HepG2 (cell line): ENCODE measurements around the gene FNDC3B. TPM values are rescaled to one million over a fixed set of nuclear protein-coding genes. Genes with fewer than 3 reads are reported as not detected.

Experiments used
- CBFB ChIP-seq: sonication (generic); formaldehyde crosslinking; IDR thresholded peaks from 2 replicates; pipeline ENCODE4 v1.4.0; 2020; ENCODE audit warnings: missing genetic modification reagents
- CBX2 ChIP-seq, 2 experiments: fragments of 200-600 bp in 1 of 2; sonication (generic); formaldehyde crosslinking in 1 of 2; IDR thresholded peaks; 2 replicates each; pipeline versions ENCODE4 v1.7.0 to v1.8.1; 2018 to 2022; ENCODE audit warnings: low read depth in 2 of 2, low read length in 1 of 2, mild to moderate bottlenecking in 1 of 2, missing genetic modification reagents in 1 of 2
- DPF2 ChIP-seq: sonication (generic); formaldehyde crosslinking; IDR thresholded peaks from 2 replicates; pipeline ENCODE4 v1.4.0; 2020; ENCODE audit warnings: mild to moderate bottlenecking, low read depth, missing genetic modification reagents, borderline replicate concordance
- FOXJ3 ChIP-seq: sonication (generic); formaldehyde crosslinking; IDR thresholded peaks from 2 replicates; pipeline ENCODE4 v1.4.0; 2020; ENCODE audit warnings: missing genetic modification reagents, mild to moderate bottlenecking, borderline replicate concordance
- HMG20B ChIP-seq: conservative IDR thresholded peaks from 2 replicates; pipeline ENCODE4 v1.6.1; 2016; ENCODE audit warnings: missing genetic modification reagents, missing compliant biosample characterization
- ISX ChIP-seq: sonication (generic); formaldehyde crosslinking; conservative IDR thresholded peaks from 2 replicates; pipeline ENCODE4 v1.5.0; 2020; ENCODE audit warnings: missing genetic modification reagents
- MAF1 ChIP-seq: sonication (generic); formaldehyde crosslinking; IDR thresholded peaks from 2 replicates; pipeline ENCODE4 v1.5.0; 2020; ENCODE audit warnings: missing genetic modification reagents, borderline replicate concordance
- NR1H2 ChIP-seq: sonication (generic); formaldehyde crosslinking; IDR thresholded peaks from 2 replicates; pipeline ENCODE4 v1.8.1; 2022; ENCODE audit warnings: low read depth, missing genetic modification reagents, borderline replicate concordance
- NR2C2 ChIP-seq: sonication (generic); formaldehyde crosslinking; IDR thresholded peaks from 2 replicates; pipeline ENCODE4 v1.4.0; 2020; ENCODE audit warnings: missing genetic modification reagents, mild to moderate bottlenecking, moderate library complexity, borderline replicate concordance
- PHF21A ChIP-seq: sonication (generic); formaldehyde crosslinking; IDR thresholded peaks from 2 replicates; pipeline ENCODE4 v1.5.0; 2020; ENCODE audit warnings: mild to moderate bottlenecking, missing genetic modification reagents
- PITX1 ChIP-seq: sonication (generic); formaldehyde crosslinking; IDR thresholded peaks from 2 replicates; pipeline ENCODE4 v1.5.1; 2020; ENCODE audit warnings: mild to moderate bottlenecking, missing genetic modification reagents
- SKI ChIP-seq: fragments of 450-650 bp; IDR thresholded peaks from one replicate; pipeline ENCODE4 v1.6.1; 2018; ENCODE audit warnings: mild to moderate bottlenecking; ENCODE audit not compliant: partially characterized antibody
- TCF7L2 ChIP-seq: IDR thresholded peaks from 2 replicates; pipeline ENCODE4 v1.6.1; 2011; ENCODE audit warnings: mild to moderate bottlenecking, low read depth, low read length, moderate library complexity
- ZBTB38 ChIP-seq: sonication (generic); formaldehyde crosslinking; IDR thresholded peaks from 2 replicates; pipeline ENCODE4 v1.5.1; 2020; ENCODE audit warnings: mild to moderate bottlenecking, missing genetic modification reagents
- ZBTB7B ChIP-seq: sonication (generic); formaldehyde crosslinking; IDR thresholded peaks from 2 replicates; pipeline ENCODE4 v1.4.0; 2020; ENCODE audit warnings: missing genetic modification reagents
- ZNF773 ChIP-seq: sonication (generic); formaldehyde crosslinking; IDR thresholded peaks from 2 replicates; pipeline ENCODE4 v1.4.0; 2020; ENCODE audit warnings: missing genetic modification reagents, borderline replicate concordance
- ZNF891 ChIP-seq: sonication (generic); formaldehyde crosslinking; IDR thresholded peaks from 2 replicates; pipeline ENCODE4 v1.5.0; 2020; ENCODE audit warnings: mild to moderate bottlenecking, missing genetic modification reagents
- polyA plus RNA-seq, 8 experiments: library from polyadenylated mRNA; depleted of rRNA in 3 of 8; stranded (reverse) in 7 of 8; unstranded in 1 of 8; fragments of >200 nt; fragmentation: Illumina TruSeq in 4 of 8; extraction: Trizol in 4 of 8; gene quantifications; 2 replicates each; pipeline versions ENCODE4 v1.2.1 to v1.2.3, GENCODE V29; 2011 to 2016; ENCODE audit warnings: low read depth in 4 of 8, missing spikeins in 1 of 8, mixed read lengths in 1 of 8; ENCODE audit not compliant: insufficient read depth in 1 of 8
- total RNA-seq, 5 experiments: library from RNA; depleted of rRNA; stranded (reverse); fragments of >200 nt; fragmentation: Illumina TruSeq; extraction: Trizol; gene quantifications; 2 replicates each; pipeline ENCODE4 v1.2.3, GENCODE V29; 2016; ENCODE audit warnings: low read depth in 1 of 5
- TF ChIP-seq, protein P1 (sequence below): sonication (generic); formaldehyde crosslinking; IDR thresholded peaks from 2 replicates; pipeline ENCODE4 v1.8.0; 2022; ENCODE audit warnings: missing genetic modification reagents, low read depth, mild to moderate bottlenecking, borderline replicate concordance
- TF ChIP-seq, protein P2 (sequence below): sonication (generic); formaldehyde crosslinking; IDR thresholded peaks from 2 replicates; pipeline ENCODE4 v1.8.0; 2022; ENCODE audit warnings: mild to moderate bottlenecking, missing genetic modification reagents, moderate library complexity
- TF ChIP-seq, protein P3 (sequence below): IDR thresholded peaks from 2 replicates; pipeline ENCODE4 v1.6.1; 2012; ENCODE audit warnings: low read depth, low read length, improper control_type of control experiment
- TF ChIP-seq, protein P4 (sequence below): sonication (generic); formaldehyde crosslinking; IDR thresholded peaks from 2 replicates; pipeline ENCODE4 v1.4.0; 2020; ENCODE audit warnings: missing genetic modification reagents
- TF ChIP-seq, protein P5 (sequence below): sonication (generic); formaldehyde crosslinking; IDR thresholded peaks from 2 replicates; pipeline ENCODE4 v1.8.0; 2022; ENCODE audit warnings: mild to moderate bottlenecking, missing genetic modification reagents
- TF ChIP-seq, protein P6 (sequence below): sonication (generic); formaldehyde crosslinking; IDR thresholded peaks from 2 replicates; pipeline ENCODE4 v1.4.0; 2020; ENCODE audit warnings: missing genetic modification reagents

FNDC3B gene
- total and polyA plus RNA-seq, 2 of the 13 experiments (the other 11 are each of a cell fraction or from before 2014, with no cell fraction given) = 74.8 to 103 TPM

DNA sequence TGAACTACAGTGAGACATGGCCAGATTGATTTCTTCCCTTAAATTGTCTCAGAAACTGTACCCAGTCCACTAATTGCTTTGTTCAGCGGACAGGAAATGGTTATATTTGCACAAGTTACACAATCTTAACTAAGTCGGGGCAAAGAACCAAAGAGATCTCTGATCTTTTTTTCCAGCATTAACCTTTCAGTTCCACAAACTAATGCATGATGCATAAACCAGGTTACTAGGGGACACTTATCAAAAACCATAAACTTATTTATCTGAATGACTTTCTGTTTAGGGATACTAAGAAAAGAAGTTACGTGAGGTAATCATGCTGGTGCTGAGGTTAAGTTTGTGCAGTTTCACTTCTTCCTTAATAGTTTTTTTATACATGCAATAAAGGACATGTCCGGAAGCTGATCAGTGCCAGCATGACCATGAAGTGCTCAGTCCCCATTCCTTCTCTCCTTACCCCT lies 22.4 kb downstream of the FNDC3B start (continued):
- TF ChIP-seq, protein P1, sequence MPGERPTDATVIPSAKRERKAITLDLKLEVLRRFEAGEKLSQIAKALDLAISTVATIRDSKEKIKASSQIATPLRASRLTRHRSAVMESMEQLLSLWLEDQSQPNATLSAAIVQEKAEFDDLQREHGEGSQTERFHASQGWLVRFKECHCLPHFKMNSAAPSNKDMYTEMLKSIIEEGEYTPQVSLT = no peak
- TF ChIP-seq, protein P2, sequence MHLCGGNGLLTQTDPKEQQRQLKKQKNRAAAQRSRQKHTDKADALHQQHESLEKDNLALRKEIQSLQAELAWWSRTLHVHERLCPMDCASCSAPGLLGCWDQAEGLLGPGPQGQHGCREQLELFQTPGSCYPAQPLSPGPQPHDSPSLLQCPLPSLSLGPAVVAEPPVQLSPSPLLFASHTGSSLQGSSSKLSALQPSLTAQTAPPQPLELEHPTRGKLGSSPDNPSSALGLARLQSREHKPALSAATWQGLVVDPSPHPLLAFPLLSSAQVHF = no peak
- TF ChIP-seq, protein P3, sequence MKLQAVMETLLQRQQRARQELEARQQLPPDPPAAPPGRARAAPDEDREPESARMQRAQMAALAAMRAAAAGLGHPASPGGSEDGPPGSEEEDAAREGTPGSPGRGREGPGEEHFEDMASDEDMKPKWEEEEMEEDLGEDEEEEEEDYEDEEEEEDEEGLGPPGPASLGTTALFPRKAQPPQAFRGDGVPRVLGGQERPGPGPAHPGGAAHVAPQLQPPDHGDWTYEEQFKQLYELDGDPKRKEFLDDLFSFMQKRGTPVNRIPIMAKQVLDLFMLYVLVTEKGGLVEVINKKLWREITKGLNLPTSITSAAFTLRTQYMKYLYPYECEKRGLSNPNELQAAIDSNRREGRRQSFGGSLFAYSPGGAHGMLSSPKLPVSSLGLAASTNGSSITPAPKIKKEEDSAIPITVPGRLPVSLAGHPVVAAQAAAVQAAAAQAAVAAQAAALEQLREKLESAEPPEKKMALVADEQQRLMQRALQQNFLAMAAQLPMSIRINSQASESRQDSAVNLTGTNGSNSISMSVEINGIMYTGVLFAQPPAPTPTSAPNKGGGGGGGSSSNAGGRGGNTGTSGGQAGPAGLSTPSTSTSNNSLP = 0 out of 2 replicates have a peak, but pooled peaks have one; percentile 40
- TF ChIP-seq ZBTB7B (CRISPR knock-in tag) (peak; percentile 58; the same call in 1 of the 2 replicates), ZBTB38 (no peak), MAF1 (no peak), HMG20B (no peak), ZNF891 (CRISPR knock-in tag) (no peak), PITX1 (peak; percentile 84), SKI (peak; percentile 32), NR1H2 (CRISPR knock-in tag) (no peak), TCF7L2 (peak; percentile 36; the same call in 1 of the 2 replicates), DPF2 (CRISPR knock-in tag) (peak; percentile 71; the same call in 1 of the 2 replicates), CBFB (CRISPR knock-in tag) (no peak), CBX2 (IDR thresholded peaks at IDR 0.05; ENCODE audit: low read depth, low read length) (no peak), CBX2 (CRISPR knock-in tag; IDR thresholded peaks at IDR 0.05; ENCODE audit: low read depth) (no peak), ISX (no peak), NR2C2 (peak; percentile 38; the same call in 1 of the 2 replicates), ZNF773 (CRISPR knock-in tag) (no peak), PHF21A (CRISPR knock-in tag) (peak; percentile 78; the same call in 1 of the 2 replicates), FOXJ3 (CRISPR knock-in tag) (no peak; the same call in 1 of the 2 replicates)
- TF ChIP-seq, protein P4, sequence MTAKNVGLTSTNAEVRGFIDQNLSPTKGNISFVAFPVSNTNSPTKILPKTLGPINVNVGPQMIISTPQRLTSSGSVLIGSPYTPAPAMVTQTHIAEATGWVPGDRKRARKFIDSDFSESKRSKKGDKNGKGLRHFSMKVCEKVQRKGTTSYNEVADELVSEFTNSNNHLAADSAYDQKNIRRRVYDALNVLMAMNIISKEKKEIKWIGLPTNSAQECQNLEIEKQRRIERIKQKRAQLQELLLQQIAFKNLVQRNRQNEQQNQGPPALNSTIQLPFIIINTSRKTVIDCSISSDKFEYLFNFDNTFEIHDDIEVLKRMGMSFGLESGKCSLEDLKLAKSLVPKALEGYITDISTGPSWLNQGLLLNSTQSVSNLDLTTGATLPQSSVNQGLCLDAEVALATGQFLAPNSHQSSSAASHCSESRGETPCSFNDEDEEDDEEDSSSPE = no peak
- TF ChIP-seq, protein P5, sequence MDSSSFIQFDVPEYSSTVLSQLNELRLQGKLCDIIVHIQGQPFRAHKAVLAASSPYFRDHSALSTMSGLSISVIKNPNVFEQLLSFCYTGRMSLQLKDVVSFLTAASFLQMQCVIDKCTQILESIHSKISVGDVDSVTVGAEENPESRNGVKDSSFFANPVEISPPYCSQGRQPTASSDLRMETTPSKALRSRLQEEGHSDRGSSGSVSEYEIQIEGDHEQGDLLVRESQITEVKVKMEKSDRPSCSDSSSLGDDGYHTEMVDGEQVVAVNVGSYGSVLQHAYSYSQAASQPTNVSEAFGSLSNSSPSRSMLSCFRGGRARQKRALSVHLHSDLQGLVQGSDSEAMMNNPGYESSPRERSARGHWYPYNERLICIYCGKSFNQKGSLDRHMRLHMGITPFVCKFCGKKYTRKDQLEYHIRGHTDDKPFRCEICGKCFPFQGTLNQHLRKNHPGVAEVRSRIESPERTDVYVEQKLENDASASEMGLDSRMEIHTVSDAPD (CRISPR knock-in tag) = no peak
- TF ChIP-seq, protein P6, sequence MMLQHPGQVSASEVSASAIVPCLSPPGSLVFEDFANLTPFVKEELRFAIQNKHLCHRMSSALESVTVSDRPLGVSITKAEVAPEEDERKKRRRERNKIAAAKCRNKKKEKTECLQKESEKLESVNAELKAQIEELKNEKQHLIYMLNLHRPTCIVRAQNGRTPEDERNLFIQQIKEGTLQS = no peak
